Activated T-helper 9 cell treated with anti-CD3 and anti-CD28 coated beads, Interleukin-2, amount 50 U/mL, for 16 hours (primary cell): ENCODE measurements around the gene AGO3.
"Not testable (repeated sequence)": the region's sequence is repeated elsewhere in the genome, so short reads cannot be mapped to it uniquely, and the experiment has no call there.

Experiments used
- DNase-seq: peaks from one replicate; pipeline ENCODE4 v3.0.0-alpha.2; 2020; ENCODE audit warnings: low read depth

AGO3 gene

DNA sequence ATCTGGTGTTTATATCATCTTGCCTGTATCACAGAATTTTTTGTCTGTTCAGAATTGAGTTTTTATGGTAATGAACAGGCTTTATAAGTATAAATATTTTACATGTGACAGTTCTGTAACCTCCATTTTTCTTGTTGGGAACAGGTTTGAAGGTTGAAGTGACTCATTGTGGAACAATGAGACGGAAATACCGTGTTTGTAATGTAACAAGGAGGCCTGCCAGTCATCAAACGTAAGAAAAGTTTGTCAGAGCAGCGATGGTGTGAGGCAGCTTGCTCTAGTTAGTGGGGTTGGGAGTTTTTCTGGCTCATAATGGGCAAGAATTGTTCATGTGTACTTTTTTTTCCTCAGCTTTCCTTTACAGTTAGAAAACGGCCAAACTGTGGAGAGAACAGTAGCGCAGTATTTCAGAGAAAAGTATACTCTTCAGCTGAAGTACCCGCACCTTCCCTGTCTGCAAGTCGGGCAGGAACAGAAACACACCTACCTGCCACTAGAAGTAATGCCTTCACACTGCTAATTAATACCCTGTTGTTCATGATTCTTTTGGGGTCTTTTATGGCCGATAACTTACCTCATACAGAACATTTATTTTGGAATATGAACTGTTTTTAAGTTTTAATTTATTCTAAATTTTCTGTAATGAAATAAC lies 77.8 kb downstream of the AGO3 start:
- DNase-seq, result no peak

DNA sequence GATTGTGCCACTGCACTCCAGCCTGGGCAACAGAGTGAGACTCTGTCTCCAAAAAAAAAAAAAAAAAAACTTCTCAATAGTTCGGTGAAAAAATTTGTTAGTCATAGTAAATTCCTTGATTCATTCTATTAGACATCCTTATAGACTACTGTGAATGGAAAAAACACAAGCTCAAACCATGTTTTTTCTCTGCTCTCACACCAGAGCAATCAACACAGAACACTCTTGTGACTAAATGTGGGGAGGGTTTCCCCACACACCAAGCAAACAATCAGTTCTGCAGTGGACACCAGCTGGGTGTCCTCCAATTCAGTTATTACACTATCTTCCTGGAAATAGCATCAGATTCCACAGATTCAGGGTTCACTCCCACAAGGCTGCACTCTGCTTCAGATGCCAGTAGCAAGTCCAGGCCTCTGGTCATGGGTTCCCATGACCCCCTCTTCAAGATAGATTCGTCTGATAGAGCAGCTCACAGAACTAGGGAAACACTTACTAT lies 83.9 kb downstream of the AGO3 start:
- DNase-seq, result no peak

- DNase-seq, result no peak
Observed at GRCh38 chr1:36016686-36017085, 85.8 kb downstream of the AGO3 start.

DNA sequence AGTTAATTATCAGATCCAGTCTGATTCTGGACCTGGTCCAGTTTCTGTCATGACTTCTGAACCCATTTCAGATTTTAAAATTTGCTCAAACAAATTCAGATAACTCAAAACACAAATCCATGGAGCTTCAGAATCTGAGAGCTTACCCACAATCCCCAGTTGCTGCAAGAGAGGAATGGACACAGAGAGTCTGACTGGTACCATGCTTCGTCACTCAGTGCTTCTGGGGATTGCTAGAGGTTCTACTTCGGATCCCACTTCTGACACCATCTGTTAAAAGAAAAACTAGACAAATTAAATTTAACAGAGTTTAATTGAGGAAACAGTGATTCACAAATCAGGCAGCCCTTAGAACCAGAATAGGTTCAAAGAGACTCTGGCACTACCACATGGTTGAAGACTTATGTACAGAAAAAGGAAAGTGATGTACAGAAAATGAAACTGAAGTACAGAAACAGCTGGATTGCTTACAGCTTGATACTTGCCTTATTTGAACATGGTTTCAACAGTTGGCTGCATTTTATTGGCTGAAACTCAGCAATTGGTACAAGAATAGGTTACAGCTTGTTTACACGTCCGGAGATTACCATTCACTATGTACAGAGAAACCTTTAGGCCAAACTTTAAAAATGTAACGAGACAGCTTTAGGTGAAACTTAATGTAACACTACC lies 92.3 kb downstream of the AGO3 start:
- DNase-seq, result no peak

DNA sequence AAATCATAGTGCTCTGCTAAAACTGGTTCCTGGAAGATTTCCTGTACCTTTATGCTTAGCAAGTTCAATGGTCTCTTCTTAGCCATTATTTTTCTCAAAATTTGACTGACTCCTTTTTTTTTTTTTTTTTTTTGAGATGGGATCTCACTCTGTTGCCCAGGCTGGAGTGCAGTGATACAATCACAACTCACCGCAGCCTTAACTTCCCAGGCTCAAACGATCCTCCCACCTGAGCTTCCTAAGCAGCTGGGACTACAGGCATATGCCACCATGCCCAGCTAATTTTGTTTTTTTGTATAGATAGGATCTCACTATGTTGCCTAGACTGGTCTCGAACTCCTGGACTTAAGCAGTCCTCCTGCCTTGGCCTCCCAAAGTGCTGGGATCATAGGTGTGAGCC lies 93.1 kb downstream of the AGO3 start:
- not testable (repeated sequence) for DNase-seq

DNA sequence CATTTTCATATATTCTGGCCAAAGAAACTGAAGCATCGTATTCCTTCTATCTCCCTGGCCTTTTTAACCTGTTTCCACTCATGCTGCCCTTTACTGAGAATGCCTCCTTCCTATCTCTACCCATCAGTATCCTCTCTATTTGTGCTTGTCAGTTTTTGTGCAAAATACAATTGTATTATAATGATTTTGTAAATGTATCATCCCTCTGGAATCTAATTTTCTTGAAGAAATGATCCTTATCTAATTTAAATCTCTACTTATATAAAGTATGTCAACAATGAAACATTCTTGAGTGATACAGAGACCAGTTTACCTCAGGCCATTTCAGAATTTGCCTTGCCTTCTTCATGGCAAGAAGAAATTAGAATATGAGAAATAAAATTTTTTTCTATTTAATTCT lies 93.9 kb downstream of the AGO3 start:
- no peak for DNase-seq

- no peak for DNase-seq
Observed at GRCh38 chr1:36027766-36028165, 96.9 kb downstream of the AGO3 start.

GRCh38 chr1:36031441-36031840 lies 100.5 kb downstream of the AGO3 start:
- no peak for DNase-seq

DNA sequence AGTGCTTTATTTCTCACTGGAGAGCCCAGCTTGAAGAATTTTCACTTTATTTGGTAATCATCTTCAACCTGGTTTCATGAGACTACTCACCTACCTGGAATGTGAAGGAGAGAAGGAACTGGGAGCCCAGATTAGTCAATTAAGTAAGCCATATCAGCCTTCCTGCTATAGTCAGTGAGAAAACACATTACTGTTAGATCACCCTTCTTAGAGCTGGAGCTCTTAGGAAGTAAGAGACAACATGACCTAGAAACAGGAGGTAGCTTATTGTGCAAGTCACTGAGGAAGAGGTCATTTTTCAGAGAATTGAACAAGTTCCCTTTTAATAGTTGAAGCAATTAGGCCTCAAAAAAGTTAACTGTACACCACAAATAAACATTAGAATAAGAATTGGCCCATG lies 103.8 kb downstream of the AGO3 start:
- DNase-seq, result no peak

DNA sequence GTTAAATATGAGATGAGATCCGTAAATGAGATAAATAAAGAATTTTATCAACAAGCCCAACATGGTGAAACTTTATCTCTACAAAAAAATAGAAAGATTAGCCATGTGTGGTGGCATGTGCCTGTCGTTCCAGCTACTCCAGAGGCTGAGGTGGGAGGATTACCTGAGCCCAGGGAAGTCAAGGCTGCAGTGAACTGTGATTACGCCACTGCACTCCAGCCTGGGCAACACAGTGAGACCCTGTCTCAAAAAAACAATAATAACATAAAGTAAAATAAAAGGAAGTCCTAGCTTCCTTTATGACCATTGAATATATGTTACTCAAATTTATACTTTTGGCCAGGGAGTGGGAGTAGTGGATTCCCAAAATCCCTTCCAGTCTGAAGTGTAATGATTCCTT lies 104.2 kb downstream of the AGO3 start:
- DNase-seq, result no peak

- DNase-seq, result no peak
Observed at GRCh38 chr1:36040238-36040637, 109.3 kb downstream of the AGO3 start.

- DNase-seq, result no peak
Observed at GRCh38 chr1:36051821-36052220, 120.9 kb downstream of the AGO3 start.

GRCh38 chr1:36053978-36054377 lies 123.1 kb downstream of the AGO3 start:
- no peak for DNase-seq

GRCh38 chr1:36055706-36056105 lies 124.8 kb downstream of the AGO3 start:
- no peak for DNase-seq

DNA sequence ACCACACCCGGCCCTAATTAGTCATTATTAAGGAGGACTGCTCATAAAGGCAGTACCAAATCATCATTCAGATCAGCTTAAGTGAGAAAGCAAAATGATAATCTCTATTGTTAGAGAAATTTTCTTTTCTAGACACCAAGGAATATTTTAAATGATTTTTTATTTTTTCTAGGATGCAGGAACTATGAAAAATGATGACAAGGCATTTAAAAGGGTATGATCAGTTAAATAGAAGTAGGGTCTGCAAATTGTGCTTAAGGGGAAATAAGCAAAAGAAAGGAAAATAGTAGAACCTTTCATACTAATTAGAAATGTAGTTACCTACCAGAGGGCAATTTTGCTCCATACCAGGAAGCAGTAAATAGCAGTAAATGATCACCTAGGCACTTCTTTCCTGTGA lies 131.4 kb downstream of the AGO3 start:
- DNase-seq, result no peak

DNA sequence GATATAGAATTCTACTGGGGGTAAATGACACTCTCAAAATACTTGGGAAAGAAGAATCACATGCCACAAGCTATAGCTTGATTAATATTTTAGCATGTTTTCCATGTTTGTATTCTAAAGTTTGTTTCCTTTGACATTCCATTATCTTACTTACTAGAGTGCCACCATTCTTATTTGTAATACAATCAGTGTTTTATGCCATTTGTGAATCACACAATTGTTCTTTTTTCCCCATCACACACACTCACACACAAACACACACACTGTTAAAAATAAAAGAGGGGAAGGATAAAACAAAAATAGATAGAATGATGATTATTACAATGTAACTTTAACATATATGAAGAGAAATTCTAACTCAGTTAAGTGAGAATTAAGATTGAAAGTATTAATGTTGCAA lies 137.0 kb downstream of the AGO3 start:
- DNase-seq, result no peak

DNA sequence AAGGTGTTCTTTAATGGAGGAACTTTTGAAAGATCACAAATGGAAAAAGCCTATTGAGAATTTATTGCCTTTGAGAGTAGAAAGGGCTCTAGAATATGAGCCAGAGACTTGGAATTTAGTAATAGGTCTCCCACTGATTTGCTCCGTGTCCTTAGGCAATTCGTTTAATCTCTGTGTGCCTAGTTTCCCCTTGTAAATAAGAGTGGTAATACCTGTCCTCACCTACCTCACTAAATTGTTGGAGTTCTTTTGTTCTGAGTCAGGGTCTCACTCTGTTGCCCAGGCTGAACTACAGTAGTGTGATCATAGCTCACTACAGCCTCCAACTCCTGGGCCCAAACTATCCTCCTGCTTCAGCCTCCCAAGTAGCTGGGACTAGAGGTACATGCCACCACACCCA lies 138.0 kb downstream of the AGO3 start:
- DNase-seq, result no peak

DNA sequence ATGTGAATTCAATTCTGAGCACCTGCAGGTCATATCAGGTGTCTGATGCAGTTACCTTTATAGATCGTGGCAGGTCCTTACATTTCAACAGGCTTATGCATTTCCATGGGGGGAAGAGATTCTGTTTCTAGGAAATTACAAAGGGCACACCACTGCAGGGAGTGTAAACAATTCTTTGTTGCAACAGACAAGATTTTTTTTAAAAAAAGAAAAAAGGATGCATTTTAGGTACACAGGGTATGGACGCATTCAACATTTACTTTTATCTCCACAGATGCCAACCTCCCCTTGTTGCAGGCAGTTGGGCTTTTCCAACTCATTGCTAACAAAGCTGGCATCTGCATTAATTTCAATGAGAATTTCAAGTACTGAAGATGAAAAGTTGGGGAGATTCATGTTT lies 139.4 kb downstream of the AGO3 start:
- DNase-seq, result no peak

DNA sequence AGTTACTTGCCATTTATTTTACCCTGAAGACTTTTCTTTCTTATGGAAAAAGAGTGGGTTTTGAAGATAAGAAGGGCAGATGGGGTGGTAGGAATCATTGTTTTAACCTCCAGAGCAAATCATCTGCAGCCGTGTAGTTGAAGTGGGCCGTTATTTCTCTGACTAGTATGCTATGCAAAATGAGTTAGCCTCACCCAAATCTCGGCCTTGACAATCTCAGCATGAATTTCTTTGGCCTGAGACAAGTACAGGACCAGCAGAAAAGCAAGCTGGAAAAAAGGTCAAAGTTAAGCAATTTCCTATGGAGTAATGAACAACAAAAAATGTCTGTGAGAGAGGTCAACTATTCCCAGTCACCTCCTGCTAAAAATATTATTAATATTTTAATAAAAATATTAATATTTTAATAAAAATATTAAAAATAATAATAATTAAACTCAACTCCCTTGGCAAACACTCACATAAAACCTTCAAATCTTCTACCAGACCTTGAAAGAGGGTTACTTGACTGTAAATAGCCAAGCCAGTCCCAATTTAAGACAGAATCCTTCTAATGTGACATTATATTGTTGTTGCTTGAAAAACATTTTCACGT lies 146.2 kb downstream of the AGO3 start:
- no peak for DNase-seq

DNA sequence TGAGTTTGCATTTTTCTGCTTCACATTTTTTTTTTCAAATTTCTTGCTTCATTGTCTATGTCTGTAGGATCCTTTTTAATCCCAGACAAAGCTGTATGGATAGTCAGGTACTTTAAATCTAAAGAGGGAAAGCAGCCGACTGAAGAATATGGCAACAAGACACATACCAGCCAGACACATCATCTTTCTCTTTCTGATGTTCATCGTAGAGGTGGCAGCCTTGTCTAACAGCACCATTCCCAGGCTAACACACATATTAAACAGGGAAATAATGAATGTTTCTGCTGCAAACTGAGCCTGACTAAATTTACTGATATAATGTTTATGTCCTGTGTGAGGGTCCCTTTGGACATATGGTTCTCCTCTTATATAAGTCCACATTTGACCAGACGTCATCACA lies 149.3 kb downstream of the AGO3 start:
- no peak for DNase-seq

- no peak for DNase-seq
Observed at GRCh38 chr1:36080801-36081200, 149.9 kb downstream of the AGO3 start.

DNA sequence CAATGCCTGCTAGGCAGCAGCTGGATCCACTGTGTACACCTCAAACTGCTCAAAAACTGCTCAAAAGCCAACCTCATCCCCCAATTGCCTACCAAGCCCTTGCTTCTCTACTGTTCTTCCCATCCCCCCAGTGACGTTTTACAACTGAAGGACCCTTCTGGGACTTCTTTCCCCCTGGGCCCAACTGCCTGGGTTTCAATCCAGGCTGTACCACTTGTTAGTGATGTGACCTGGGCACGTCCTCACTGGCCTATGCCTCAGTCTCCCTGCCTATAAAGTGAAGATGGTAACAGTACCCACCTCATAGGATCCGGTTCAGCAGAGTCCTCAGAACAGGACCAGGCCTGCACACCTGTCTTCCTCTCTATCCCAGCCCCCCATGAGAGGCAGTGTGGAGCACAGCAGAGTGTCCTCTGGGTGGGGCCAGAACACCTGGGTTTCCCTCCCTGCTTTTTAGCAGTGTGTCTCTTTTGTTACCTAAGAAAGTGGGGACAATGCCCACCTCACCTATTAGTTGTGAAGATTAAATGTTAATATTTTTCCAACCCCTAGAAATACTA lies 151.1 kb downstream of the AGO3 start:
- DNase-seq, result no peak

DNA sequence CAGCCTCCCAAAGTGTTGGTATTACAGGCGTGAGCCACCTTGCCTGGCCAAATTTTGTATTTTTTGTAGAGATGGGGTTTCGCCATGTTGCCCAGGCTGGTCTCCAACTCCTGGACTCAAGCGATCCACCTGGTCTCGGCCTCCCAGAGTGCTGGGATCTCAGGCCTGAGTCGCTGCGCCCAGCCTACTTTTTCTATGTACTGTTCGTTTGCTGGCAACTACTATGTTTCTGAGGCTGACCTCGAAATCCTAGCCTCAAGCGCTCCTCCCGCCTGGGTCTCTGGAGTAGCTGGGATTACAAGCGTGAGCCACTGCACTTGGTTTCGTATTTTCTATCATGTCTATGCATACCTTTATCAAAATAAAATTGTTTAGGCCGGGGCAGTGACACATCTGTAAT lies 152.3 kb downstream of the AGO3 start:
- DNase-seq, result no peak
